Measurements from ENCODE around the gene SNX6. TPM values are rescaled to one million over a fixed set of nuclear protein-coding genes. Genes with fewer than 3 reads are reported as not detected.

Gene SNX6
- total and polyA plus RNA-seq, 2 donors (not counting 3 experiments of a cell fraction or from before 2014, with no cell fraction given): 95.1 to 120 TPM

DNA sequence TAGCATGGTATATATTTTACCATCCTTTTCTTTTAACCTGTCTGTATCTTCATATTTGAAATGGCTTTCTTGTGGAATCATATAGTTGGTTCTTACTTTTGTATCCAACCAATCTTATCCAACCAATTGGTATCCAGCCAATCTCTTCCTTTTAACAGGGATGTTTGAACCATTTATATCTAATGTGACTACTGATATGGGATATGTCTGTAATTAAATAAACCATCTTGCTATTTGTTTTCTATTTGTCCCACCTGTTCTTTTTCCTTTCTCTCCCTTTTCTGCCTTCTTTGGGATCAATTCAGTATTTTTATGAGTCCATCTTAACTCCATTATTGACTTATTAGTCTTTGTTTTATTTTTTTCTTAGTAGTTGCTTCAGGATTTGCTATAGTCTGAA lies 30.8 kb upstream of the SNX6 start:
- intact Hi-C loops (cut with micrococcal nuclease): no loop called here
- H3K4me2 ChIP-seq (ENCODE audit: insufficient read depth, low read length): no peak overlapping the region
- H3K4me3 ChIP-seq (replicated peaks in 1 of 3; ENCODE audit: insufficient read depth in 1 of 3, low read depth in 1 of 3, low read length in 3 of 3): no peak overlapping the region
- dilution Hi-C loops (cut with MboI; ENCODE audit: extremely low pct_ligation_motif_present, low sequenced_read_pairs): no loop called here
- no TSS peak for BruUV-seq (replicated peaks)
- DNase-seq (ENCODE audit: low read depth, low spot score) (no peak), FAIRE-seq (no peak)
- TF ChIP-seq, protein P1, sequence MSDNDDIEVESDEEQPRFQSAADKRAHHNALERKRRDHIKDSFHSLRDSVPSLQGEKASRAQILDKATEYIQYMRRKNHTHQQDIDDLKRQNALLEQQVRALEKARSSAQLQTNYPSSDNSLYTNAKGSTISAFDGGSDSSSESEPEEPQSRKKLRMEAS (IDR thresholded peaks at IDR 0.05; ENCODE audit: insufficient read depth, insufficient read length): no peak
- TF ChIP-seq POLR2A (IDR thresholded peaks at IDR 0.05; ENCODE audit: low read depth, low read length) (no peak), EZH2 (IDR thresholded peaks at IDR 0.05; ENCODE audit: borderline replicate concordance, low read depth, low read length, severe bottlenecking) (no peak), MYC (IDR thresholded peaks at IDR 0.05; ENCODE audit: low read depth, low read length) (no peak), GATA2 (IDR thresholded peaks at IDR 0.05; ENCODE audit: insufficient read depth, insufficient read length, low read depth, low read length) (no peak), POLR2AphosphoS5 (IDR thresholded peaks at IDR 0.05; ENCODE audit: insufficient read depth, low read depth, low read length) (no peak), JUN (IDR thresholded peaks at IDR 0.05; ENCODE audit: borderline replicate concordance, insufficient read depth, insufficient read length, low read depth) (no peak), FOS (IDR thresholded peaks at IDR 0.05; ENCODE audit: borderline replicate concordance, insufficient read depth, low read length) (no peak)
- TF ChIP-seq, protein P2, sequence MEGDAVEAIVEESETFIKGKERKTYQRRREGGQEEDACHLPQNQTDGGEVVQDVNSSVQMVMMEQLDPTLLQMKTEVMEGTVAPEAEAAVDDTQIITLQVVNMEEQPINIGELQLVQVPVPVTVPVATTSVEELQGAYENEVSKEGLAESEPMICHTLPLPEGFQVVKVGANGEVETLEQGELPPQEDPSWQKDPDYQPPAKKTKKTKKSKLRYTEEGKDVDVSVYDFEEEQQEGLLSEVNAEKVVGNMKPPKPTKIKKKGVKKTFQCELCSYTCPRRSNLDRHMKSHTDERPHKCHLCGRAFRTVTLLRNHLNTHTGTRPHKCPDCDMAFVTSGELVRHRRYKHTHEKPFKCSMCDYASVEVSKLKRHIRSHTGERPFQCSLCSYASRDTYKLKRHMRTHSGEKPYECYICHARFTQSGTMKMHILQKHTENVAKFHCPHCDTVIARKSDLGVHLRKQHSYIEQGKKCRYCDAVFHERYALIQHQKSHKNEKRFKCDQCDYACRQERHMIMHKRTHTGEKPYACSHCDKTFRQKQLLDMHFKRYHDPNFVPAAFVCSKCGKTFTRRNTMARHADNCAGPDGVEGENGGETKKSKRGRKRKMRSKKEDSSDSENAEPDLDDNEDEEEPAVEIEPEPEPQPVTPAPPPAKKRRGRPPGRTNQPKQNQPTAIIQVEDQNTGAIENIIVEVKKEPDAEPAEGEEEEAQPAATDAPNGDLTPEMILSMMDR (IDR thresholded peaks at IDR 0.05; ENCODE audit: extremely low read depth in 1 of 2, insufficient read depth in 1 of 2, low read depth in 1 of 2, low read length in 2 of 2): no peak
- CTCF ChIA-PET: interaction anchor here (1.5 kb wide), 1 partner anchor 12 kb away, joined by 3 read pairs; no protein-coding TSS in a partner anchor
- no peak overlapping the region for H3K9ac ChIP-seq (replicated peaks; ENCODE audit: extremely low read depth, insufficient read depth, low read length)
- H3K9me3 ChIP-seq (replicated peaks; ENCODE audit: control insufficient read depth, insufficient read depth, low read length): no peaks in the 10 kb centered on the region
- H3K36me3 ChIP-seq (ENCODE audit: control insufficient read depth in 2 of 2, extremely low read depth in 1 of 2, insufficient read depth in 2 of 2, low read length in 2 of 2): no peaks in the 10 kb centered on the region
- POLR2A ChIA-PET: no interaction called here
- H3K27me3 ChIP-seq (ENCODE audit: control insufficient read depth in 2 of 2, insufficient read depth in 2 of 2, low read length in 2 of 2): no peaks in the 10 kb centered on the region
- H3K4me1 ChIP-seq (ENCODE audit: control insufficient read depth, extremely low read depth, insufficient read depth, low read length): peaks cover 8% of the 10 kb centered on the region
- no peak overlapping the region for H3K27ac ChIP-seq (ENCODE audit: insufficient read depth, low read depth, low read length)
- no peak overlapping the region for H2AFZ ChIP-seq (ENCODE audit: low read depth, low read length)
- H3K79me2 ChIP-seq (ENCODE audit: control insufficient read depth, insufficient read depth, low read length): no peaks in the 10 kb centered on the region
- no peaks in the 10 kb centered on the region for H4K20me1 ChIP-seq (replicated peaks; ENCODE audit: control insufficient read depth, extremely low read depth, insufficient read depth, low read length)
- H3K9me1 ChIP-seq (replicated peaks; ENCODE audit: control insufficient read depth, extremely low read depth, insufficient read depth, low read length): no peaks in the 10 kb centered on the region

Data from endothelial cell of umbilical vein (primary cell).